NCI-H345 treated with DMSO at 0.1 percent for 48 hours (cell line): ENCODE results near the gene PSMD9.
"Not testable (repeated sequence)": the region's sequence is repeated elsewhere in the genome, so short reads cannot be mapped to it uniquely, and the experiment has no call there.

ENCODE experiments used
- DNase-seq: peaks from one replicate; lab custom pipeline; 2025; ENCODE audit not compliant: unreplicated experiment; lab: John Stamatoyannopoulos, UW

The PSMD9 gene, protein sequence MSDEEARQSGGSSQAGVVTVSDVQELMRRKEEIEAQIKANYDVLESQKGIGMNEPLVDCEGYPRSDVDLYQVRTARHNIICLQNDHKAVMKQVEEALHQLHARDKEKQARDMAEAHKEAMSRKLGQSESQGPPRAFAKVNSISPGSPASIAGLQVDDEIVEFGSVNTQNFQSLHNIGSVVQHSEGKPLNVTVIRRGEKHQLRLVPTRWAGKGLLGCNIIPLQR

DNA sequence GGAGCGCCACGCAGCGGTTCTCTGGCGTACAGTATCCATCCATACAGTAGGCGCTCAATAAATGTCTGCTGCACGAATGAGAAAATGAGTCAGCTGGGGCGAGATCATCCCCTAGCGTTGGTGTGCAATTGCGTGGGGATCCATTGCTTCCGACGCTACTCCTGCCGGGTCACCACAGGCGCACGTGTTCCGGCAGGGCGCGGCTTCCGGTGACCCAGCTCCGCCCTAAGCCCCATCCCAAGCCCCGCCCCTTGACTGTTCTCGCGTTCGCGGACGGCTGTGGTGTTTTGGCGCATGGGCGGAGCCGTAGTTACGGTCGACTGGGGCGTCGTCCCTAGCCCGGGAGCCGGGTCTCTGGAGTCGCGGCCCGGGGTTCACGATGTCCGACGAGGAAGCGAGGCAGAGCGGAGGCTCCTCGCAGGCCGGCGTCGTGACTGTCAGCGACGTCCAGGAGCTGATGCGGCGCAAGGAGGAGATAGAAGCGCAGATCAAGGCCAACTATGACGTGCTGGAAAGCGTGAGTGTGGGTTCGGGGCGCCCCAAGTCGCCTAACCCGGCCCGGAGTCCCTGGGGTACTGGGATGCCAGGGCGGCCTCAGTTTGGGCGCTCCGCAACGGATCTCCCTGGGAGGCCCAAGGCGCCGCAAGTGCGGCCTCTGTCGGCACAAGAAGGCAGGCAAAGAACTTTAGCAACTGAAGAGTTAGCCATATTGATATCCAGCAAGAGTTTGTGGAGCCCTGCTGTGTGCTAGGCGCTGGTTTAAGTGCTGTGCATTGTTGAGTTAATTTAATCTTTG is at the start of gene PSMD9:
PSMD9 (plus strand) TSS at position 313 of the 796 bp plus-strand sequence; CDS start at position 380, 67 bp downstream.
- DNase-seq = peak; percentile 90

DNA sequence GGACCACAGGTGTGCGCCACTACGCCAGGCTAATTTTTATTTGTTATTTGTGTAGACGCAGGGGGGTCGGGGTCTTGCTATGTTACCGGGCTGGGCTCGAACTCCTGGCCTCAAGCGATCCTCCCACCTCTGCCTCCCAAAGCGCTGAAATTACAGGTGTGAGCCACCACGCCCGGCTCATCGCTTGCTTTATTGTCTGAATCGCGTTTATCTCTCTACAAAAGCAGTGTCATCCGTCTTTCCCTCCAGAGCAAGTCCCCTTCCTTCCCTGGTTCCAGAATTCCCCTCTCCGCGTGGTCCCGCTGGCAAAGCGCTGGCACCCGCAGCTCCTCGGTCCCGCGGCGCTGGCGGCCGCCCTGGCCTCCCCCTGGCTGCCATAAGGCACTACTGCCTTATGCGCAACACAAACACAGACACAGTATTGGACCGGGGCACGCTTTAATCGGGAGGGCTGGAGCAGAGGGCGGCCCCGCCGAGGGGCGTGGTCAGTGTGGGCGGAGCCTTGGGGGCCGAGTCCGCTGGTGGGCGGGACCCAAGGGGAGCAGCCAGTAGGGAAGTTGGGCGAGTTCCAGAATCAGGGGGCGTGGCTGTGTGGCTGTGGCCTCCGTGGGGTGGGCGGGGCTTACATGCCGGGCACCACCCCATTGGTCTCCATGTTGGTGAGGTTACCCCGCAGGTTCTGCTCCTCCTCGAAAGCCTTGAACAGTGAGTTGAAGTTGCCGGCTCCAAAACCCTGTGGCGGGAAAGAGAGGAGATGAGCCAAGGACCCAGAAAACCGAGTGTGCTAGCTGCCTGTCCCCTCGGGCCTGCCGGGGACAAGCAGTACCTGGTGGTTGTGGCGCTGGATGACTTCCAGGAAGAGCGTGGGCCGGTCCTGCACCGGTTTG is 49.2 kb upstream of the PSMD9 start:
- peak; percentile 95 for DNase-seq

DNA sequence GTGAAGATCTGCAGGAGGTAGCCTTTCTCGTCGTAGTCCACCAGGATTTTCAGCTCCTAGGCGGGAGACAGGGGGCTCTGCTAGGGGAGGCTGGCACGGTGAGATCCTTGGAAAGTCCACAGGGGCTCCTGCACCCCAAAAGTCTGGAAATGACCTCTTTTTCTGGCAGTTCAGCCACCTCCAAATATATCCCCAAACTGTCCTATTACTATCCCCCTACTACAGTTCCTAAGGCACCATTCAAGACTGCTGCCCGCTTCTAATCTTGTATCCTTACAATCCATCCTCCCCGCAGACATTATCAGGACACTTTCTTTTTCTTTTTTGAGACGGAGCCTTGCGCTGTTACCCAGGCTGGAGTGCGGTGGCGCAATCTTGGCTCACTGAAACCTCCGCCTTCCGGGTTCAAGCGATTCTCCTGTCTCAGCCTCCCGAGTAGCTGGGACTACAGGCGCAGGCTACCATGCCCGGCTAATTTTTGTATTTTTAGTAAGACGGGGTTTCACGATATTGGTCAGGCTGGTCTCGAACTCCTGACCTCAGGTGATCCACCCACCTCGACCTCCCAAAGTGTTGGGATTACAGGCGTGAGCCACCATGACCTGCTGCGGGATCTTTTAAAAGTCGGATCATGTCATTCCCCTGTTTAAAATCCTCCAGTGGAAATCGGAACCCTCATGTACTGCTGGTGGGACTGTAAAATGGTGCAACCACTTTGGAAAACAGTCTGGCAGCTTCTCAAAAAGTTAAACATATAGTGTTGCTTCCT is 48.4 kb upstream of the PSMD9 start:
- no peak for DNase-seq

DNA sequence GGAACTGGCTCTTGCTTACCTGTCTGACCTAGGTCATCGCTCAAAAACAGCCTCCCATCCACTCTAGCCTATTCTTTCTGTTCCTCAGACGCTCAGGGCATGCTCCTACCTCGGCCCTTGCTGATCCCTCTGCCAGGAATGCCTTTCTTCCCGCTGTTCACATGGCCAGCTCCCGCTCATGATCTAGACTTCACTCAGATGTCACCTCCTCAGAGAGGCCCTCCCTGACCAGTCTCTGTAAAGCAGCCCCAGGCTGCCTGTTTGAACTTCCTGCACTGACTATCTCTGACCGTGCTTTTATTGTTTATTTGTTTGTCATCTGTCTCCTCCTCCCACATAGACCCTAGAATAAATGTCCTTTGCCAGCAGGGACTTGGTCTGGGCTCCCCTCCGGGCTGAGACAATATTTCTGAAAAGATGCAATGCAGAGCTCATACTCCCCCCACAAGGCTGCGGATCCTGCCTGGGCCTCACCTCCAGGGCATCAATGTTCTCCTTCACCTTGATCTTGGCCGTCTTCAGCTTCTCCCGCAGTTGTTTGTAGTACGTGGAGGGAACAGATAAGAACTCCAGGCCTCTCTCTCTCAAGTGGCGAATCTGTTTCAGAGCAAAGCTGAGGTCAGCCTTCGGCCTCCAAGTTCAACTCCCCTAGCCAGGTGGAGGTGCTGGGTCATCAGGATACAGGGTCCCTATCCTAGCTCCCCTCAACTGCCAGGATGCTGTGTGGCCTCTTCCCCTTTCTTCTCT is 45.2 kb upstream of the PSMD9 start:
- no peak for DNase-seq

DNA sequence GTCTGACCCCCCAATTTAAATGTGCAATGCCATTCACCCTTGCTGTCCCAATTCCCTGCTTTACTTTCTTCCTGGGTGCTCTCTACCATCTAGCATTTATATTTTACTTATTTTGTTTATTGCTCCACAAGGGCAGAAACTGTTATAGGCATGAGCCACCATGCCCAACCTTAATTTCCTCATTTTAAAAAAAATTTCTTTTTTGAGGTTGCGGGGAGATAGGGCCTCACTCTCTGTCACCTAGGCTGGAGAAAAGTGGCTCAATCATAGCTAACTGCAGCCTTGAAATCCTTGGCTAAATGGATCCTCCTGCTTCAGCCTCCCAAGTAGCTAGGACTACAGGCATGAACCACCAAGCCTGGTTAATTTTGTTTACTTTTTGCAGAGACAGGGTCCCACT is 42.9 kb upstream of the PSMD9 start:
- no peak for DNase-seq

DNA sequence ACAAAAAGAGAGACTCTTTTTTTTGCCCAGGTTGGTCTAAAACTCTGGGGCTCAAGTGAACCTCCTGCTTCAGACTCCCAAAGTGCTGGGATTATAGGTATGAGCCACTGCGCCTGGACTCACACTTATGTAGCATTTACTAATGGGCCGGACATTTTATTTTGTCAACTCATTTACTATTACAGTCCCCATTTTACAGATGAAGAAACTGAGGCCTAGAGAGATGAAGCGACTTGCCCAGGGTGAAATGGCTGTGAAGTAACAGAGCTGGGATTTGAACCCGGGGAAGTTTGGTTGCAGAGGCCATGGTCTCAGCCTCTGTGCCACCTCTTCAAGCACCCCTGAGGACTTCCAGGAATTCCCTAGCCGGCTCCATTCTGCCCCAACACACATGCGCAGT is 39.4 kb upstream of the PSMD9 start:
- no peak for DNase-seq

DNA sequence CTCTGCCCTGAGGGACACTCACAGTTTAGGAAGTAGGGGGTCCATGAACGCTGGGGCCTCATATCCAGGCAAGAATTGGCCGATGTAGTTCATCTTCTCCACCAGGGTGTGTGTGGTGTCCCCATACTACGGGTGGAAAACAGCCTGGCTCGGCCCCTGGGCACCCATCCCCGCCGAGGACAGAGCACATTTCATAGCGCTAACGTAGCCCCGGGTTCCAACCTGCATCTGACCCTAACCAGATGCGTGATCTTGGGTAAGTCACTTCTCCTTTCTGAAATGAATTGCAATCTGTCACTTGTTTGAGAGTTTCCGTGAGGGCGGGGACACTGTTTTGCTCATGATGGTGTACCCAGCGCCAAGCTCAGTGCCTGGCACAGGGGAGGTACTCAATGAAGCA is 38.9 kb upstream of the PSMD9 start:
- no peak for DNase-seq

DNA sequence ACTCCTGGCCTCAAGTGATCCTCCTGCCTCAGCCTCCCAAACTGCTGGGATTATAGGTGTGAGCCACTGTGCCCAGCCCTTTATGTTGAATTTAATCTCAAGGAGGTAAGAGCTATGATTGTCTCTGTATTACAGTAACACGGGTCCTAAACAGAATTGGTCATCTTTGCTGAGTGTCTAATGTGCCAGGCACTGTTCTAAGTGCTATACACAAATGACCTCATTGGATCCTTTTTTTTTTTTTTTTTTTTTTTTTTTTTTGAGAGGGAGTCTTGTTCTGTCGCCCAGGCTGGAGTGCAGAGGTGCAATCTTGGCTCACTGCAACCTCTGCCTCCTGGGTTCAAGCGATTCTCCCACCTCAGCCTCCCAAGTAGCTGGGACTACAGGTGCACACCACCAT is 36.2 kb upstream of the PSMD9 start:
- not testable (repeated sequence) for DNase-seq

DNA sequence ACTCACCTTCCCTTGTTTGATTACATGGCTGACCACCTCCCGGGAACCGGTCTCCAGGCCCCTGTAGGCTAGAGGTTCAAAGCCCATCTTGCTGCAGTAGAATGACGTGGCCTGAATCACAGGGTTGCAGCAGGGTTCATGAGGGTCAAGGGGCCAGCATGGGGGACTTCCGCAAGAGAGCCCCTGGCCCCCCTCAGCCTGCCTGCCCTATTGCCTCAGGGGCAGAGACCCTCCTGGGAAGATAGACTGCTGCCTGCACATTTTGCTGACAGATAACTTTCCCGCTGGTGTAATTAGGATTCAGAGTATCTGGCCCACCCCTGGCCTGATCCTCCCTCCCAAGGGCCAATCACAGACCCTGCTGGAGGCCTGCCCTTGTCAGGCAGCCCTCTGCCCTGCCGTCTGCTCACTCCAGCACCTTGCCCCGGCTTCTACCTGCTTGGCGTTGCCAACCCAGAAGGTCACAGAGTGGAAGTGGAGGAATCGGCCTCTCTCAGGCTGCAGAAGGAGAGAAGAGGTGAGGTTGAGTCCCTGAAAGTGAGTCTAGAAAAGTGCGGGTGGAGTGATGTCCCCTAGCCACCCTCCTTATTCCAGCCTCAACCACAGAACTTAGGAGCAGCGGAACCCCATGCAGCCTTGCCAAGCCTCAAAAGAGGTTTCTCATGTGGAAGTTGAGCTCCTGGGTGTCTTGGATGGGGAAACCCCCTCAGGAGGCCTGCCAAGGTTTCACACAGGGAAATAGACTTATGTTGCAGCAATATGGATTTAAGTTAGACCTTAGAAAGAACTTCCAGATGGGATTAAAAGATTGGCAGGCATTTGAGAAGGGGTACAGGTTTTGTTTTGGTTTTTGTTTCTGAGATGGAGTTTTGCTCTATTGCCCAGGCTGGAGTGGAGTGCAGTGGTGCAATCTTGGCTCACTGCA is 31.0 kb upstream of the PSMD9 start:
- DNase-seq = no peak

DNA sequence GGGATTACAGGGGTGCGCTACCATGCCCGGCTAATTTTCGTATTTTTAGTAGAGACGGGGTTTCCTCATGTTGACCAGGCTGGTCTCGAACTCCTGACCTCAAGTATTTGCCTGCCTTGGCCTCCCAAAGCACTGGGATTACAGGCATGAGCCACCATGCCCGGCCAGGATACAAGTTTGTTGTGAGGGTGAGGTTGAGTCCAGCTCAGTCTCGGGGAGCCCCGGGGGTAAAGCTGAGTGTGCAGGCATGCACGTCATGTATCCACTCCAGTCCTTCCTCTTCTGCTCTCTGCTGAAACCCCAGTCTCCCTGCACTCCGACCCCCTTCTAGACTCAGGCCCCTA is 30.3 kb upstream of the PSMD9 start:
- DNase-seq = no peak

DNA sequence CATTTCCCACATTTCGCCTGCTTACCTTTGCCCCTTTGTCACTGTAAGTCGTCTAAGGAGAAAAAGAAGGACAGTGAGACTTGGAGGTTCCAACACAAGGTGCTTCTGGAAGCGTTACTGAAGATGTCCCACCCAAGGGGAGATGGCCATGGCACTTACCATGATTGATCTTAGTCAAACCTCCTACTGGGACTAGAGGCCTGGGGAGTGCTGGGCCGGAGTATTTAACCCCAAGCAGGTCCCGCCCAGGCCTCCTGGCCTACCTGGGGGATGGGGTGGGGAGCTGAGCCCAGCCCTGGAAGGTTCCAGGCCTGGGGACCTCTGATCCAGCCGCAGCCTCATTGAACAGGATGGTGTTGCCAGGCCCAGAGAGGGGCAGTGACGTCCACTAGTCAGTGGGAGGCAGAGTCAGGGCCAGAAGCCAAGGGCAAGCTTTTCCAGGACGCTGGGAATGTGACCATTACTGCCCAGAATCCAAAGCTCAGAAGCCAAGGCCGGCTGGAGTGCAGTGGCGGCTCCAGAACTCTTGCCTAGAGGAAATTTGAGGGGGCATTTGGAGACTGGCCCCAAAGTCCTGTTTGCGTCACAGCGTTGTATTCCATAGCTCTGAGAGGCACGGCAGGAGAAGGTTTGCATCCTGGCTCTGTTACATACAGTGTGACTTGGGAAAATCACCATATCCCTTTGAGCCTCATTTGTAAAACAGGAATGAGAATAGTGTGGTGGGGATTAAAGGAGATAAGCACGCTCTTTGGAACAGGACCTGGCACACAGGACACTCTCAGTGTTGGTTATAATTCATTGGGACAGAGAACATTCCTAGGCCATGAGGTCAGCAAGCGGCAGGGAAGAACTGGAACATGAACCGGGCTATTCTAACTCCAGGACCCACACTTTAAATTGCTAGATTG is 29.7 kb upstream of the PSMD9 start, which contains the start of gene HPD:
HPD (minus strand) TSS at position 198 of the 911 bp plus-strand sequence; CDS start at position 162, 36 bp downstream.
- DNase-seq = no peak

DNA sequence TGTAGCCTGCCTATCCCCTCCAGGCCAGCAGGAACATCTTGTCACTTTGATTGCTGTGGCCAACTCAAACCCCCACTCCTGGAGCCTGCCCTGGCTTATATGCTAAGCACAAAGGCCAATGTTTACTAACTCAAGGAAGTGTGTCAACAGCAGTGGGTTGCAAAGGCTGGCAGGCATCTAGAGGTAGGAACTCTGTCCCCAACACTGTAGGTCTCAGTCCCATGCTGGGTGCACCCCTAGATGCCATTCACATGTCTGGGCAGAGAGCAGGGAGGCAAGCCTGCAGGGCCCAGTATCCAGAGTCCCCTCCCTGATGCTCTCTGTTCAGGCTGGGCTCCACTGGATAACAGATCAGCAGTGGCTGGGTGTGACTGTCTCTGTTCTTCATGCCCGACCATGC is 28.3 kb upstream of the PSMD9 start:
- DNase-seq = no peak

DNA sequence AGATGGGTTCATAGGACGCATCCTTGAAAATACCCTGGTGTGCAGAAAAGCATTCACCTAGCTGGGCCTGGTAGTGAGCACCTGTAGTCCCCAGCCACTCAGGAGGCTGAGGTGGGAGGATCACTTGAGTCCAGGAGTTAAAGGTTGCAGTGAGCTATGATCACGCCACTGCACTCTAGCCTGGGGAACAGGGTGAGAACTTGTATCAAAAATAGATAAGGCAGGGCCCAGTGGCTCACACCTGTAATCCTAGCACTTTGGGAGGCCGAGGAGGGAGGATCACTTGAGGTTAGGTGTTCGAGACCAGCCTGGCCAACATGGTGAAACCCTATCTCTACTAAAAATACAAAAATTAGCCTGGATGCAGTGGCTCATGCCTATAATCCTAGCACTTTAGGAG is 27.9 kb upstream of the PSMD9 start:
- not testable (repeated sequence) for DNase-seq

DNA sequence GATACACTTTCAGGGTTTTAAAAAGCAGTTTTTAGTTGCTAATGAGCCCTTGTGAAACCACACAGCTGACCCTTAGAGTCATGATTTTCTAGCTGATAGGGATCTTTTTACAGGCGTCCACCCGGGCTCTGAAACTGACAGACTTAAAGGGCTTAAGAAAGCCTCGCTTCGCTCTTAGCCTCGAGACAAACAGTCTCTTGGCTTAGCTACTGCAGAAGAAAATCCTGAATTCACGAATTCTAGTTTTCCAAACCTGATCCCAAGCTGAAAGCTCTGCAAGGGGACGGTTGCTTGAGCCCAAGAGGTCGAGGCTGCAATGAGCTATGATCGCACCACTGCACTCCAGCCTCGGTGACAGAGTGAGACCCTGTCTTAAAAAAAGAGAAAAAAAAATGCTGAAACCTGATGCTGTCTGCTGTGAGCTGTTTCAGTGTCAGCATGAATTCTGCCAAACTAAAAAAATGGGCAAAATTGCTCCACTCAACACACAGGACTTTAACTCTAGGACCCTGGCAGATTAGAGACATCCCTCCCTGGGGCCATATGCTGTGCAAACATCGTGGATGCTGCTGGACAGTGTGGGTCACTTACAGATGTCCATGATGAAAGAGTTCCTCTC is 26.8 kb upstream of the PSMD9 start:
- no peak for DNase-seq

DNA sequence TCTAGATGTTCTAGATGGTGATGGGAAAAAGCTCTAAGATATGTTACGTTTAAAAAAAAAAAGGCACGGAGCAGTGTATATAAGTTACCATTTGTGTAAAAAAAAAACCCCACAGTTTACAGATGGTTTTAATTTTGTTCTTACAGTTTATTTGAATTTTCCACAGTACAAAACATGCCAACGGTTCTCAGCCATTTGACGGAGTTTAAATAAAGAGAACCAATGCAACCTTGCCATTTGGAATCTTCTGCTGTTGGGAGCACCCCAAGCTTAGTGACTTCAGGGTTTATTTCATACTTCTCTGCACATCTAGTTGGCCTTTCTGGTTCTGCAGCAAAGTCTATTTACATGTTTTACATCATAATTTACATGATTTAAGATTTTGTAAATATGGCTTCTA is 22.3 kb upstream of the PSMD9 start:
- DNase-seq = no peak

DNA sequence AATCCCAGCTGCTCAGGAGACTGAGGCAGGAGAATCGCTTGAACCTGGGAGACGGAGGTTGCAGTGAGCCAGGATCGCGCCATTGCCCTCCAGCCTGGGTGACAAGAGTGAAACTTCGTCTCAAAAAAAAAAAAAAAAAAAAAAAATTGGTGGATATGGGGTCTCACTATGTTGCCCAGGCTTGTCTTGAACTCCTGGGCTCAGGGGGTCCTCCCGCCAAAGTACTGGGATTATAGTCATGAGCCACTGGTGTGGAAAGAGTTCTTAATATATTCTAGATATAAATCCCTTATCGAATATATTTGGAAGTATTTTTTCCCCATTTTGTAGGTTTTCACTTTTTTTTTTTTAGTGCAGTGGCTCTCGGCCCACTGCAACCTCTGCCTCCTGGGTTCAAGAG is 19.4 kb upstream of the PSMD9 start:
- not testable (repeated sequence) for DNase-seq

DNA sequence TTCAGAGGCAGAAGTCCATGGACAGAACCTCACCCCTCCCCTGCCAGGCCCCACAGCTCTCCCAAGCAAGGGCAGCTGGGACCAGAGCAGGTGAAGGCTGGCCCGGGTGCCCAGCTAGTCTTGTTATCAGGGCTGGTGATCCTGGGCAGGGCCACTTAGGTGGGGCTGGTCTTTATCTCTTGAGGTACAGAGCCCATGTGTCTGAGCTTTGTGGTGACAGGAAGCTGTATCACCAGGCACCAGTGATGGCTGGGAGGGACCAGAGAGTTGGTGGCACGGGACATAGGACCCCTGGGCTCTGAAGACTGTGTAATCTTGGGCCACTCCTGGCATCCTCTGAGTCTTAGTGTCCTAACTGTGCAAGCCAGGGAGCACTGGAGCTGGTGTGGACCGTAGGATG is 17.1 kb upstream of the PSMD9 start:
- DNase-seq = no peak
